Lower leg skin (tissue), 4 donors: ENCODE results near the gene AMBRA1. TPM values are rescaled to one million over a fixed set of nuclear protein-coding genes. Genes with fewer than 3 reads are reported as not detected.
"Not testable (repeated sequence)": the region's sequence is repeated elsewhere in the genome, so short reads cannot be mapped to it uniquely, and the experiment has no call there.

Source experiments
- DNase-seq, 2 donors: peaks; one replicate each; pipeline ENCODE4 v3.0.0-alpha.2; 2019; ENCODE audit warnings: low spot score in 2 of 2
- H3K4me3 ChIP-seq: fragments of 200-600 bp; sonication (generic); 2 replicates; pipeline ENCODE4 v1.5.1; 2017; ENCODE audit warnings: mild to moderate bottlenecking, low read depth; ENCODE audit not compliant: poor library complexity, severe bottlenecking
- CTCF ChIP-seq, 3 donors: fragments of 450-650 bp; IDR thresholded peaks; one replicate each; pipeline ENCODE4 v1.5.1; 2016; ENCODE audit warnings: antibody characterized with exemption in 3 of 3, mild to moderate bottlenecking in 3 of 3, moderate library complexity in 2 of 3
- POLR2A ChIP-seq, 2 donors: fragments of 450-650 bp; IDR thresholded peaks; one replicate each; pipeline ENCODE4 v1.6.1; 2016 to 2017; ENCODE audit warnings: antibody characterized with exemption in 2 of 2, mild to moderate bottlenecking in 1 of 2, moderate library complexity in 1 of 2
- WGBS, 2 donors: methylation state at CpG; one replicate each; pipeline ENCODE4 v1.1.5; 2018; 5-methylcytosine and 5-hydroxymethylcytosine counted together
- intact Hi-C: fragments of 100-400 bp; cut with DNase I; formaldehyde crosslinking; loops from one replicate; pipeline ENCODE4 v1.15.0; 2023; ENCODE audit warnings: low total_unique reads
- total RNA-seq, 4 donors: library from RNA; depleted of rRNA; stranded (reverse); fragments of >200 nt; gene quantifications; one replicate each; pipeline ENCODE4 v1.1.0, GENCODE V29; 2016

AMBRA1 gene
- total RNA-seq, 4 donors from 2014 or later: 31.5 to 67.5 (median 36.2) TPM

GRCh38 chr11:46382646-46383403, 211.0 kb downstream of the AMBRA1 start:
- WGBS, 2 donors: 61 to 67% methylated on average over 10 to 16 of the region's 18 CpGs
- intact Hi-C loops: no loop called here
- no peak overlapping the region for H3K4me3 ChIP-seq
- TF ChIP-seq CTCF (IDR thresholded peaks at IDR 0.05) (no peak), POLR2A (IDR thresholded peaks at IDR 0.05) (no peak)
- DNase-seq: no peak

- 2 to 3% methylated on average over 43 to 55 of the region's 66 CpGs for WGBS, 2 donors
- H3K4me3 ChIP-seq: no peak overlapping the region
- intact Hi-C loops: no loop called here
- TF ChIP-seq CTCF (IDR thresholded peaks at IDR 0.05) (no peak), POLR2A (IDR thresholded peaks at IDR 0.05) (no peak)
- no peak for DNase-seq
These were observed 211.8 kb downstream of the AMBRA1 start for GRCh38 chr11:46381819-46382645.

GRCh38 chr11:46381048-46381818, 212.6 kb downstream of the AMBRA1 start, which contains the start of gene MDK:
MDK (plus strand) TSS chr11:46381669; CDS start chr11:46382058, 389 bp downstream.
- peak within 1 kb of the TSS; percentile 62 for H3K4me3 ChIP-seq
- 1% methylated on average over 15 to 26 of the region's 96 CpGs for WGBS, 2 donors
- intact Hi-C loops: no loop called here
- no peak for DNase-seq
- TF ChIP-seq CTCF (IDR thresholded peaks at IDR 0.05): no peak
- no peak for TF ChIP-seq POLR2A (IDR thresholded peaks at IDR 0.05)

GRCh38 chr11:46380340-46381047, 213.3 kb downstream of the AMBRA1 start:
- DNase-seq: peak; percentile 38 to 95
- H3K4me3 ChIP-seq: peak overlapping the region; percentile 62
- intact Hi-C loops: no loop called here
- TF ChIP-seq POLR2A (IDR thresholded peaks at IDR 0.05): no peak
- TF ChIP-seq CTCF (IDR thresholded peaks at IDR 0.05): no peak
- WGBS, 2 donors: 1% methylated on average over 41 to 45 of the region's 45 CpGs

- H3K4me3 ChIP-seq, DNase-seq, intact Hi-C loops: not testable (repeated sequence)
- 59 to 71% methylated on average over 13 to 21 of the region's 36 CpGs for WGBS, 2 donors
These were observed 214.1 kb downstream of the AMBRA1 start for GRCh38 chr11:46379482-46380293.
